ENCODE data around the gene KLLN.

GRCh38 chr10:87895430-87895829, 32.1 kb upstream of the KLLN start:
- TF ChIP-seq, protein P1, sequence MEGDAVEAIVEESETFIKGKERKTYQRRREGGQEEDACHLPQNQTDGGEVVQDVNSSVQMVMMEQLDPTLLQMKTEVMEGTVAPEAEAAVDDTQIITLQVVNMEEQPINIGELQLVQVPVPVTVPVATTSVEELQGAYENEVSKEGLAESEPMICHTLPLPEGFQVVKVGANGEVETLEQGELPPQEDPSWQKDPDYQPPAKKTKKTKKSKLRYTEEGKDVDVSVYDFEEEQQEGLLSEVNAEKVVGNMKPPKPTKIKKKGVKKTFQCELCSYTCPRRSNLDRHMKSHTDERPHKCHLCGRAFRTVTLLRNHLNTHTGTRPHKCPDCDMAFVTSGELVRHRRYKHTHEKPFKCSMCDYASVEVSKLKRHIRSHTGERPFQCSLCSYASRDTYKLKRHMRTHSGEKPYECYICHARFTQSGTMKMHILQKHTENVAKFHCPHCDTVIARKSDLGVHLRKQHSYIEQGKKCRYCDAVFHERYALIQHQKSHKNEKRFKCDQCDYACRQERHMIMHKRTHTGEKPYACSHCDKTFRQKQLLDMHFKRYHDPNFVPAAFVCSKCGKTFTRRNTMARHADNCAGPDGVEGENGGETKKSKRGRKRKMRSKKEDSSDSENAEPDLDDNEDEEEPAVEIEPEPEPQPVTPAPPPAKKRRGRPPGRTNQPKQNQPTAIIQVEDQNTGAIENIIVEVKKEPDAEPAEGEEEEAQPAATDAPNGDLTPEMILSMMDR (conservative IDR thresholded peaks at IDR 0.05; ENCODE audit: low read depth, low read length) = no peak
- no peak for TF ChIP-seq EZH2phosphoT487 (IDR thresholded peaks at IDR 0.05; ENCODE audit: borderline replicate concordance, low read length)
- no peak for TF ChIP-seq EZH2 (IDR thresholded peaks at IDR 0.05; ENCODE audit: low read length, unreplicated experiment)

Data from PC-3 (cell line).